NCI-H460 (cell line): Measurements from ENCODE around the gene ZNF692. TPM values are rescaled to one million over a fixed set of nuclear protein-coding genes. Genes with fewer than 3 reads are reported as not detected.
"Not testable (repeated sequence)": the region's sequence is repeated elsewhere in the genome, so short reads cannot be mapped to it uniquely, and the experiment has no call there.

Source experiments
- DNase-seq: peaks from one replicate; pipeline ENCODE4 v3.0.0-alpha.2; 2016; ENCODE audit warnings: low read depth; ENCODE audit errors: extremely low read depth
- total RNA-seq: library from RNA; depleted of rRNA; stranded (reverse); fragments of >200 nt; shearing (Covaris generic); gene quantifications from 2 replicates; pipeline ENCODE4 v1.2.3, GENCODE V29; 2014

ZNF692 gene
- total RNA-seq, 1 experiment from 2014 or later: 40.2 TPM

GRCh38 chr1:248884632-248885295, 25.9 kb upstream of the ZNF692 start:
- no peak for DNase-seq

DNA sequence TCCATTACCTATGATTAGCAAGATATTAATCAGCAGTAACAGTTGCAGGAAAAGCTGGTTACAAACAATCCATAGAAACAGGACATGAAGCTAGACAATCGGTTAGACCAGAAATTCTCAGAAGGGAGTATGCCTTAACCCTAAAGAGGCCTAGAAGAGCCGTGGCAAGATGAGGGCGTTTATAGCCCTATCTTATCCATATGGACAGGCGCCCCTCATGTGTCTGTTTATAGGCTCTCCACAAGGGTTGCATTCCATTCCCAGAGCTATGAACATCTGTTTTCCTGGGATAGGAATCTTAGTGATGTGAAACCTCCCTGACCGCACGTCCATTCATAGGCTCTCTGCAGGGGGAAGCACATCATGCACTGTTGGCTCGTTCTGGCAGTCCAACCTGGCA, 23.5 kb upstream of the ZNF692 start:
- not testable (repeated sequence) for DNase-seq

GRCh38 chr1:248881261-248881660, 22.4 kb upstream of the ZNF692 start:
- no peak for DNase-seq

DNA sequence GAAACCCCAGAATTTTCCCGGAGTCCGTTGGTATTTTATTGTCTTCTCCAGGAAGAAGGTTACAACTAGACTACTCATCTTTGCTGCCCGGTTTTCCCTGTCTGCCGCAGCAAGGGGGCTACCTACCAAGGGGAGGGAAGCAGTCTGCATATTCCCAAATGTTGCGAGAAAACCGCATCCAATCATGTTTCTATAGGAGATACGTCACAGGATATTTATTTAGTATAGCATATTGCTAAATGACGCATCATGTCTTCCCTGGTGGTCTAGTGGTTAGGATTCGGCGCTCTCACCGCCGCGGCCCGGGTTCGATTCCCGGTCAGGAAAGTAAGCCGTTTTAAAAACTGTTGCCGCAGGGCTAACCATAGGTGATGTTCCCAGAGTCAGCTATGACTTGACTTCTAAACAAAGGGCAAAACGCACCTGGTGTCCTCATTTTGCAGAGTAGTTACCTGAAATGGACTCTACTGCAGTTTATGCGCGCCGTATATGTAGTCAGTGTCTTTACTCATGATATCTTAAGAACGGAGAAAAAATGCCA, 15.2 kb upstream of the ZNF692 start:
- DNase-seq: peak; percentile 93

GRCh38 chr1:248873409-248873992, 14.6 kb upstream of the ZNF692 start:
- peak; percentile 99 for DNase-seq

- DNase-seq: peak; percentile 78
These were observed 14.0 kb upstream of the ZNF692 start for GRCh38 chr1:248872752-248873408.

GRCh38 chr1:248871837-248872401, 13.0 kb upstream of the ZNF692 start:
- no peak for DNase-seq

DNA sequence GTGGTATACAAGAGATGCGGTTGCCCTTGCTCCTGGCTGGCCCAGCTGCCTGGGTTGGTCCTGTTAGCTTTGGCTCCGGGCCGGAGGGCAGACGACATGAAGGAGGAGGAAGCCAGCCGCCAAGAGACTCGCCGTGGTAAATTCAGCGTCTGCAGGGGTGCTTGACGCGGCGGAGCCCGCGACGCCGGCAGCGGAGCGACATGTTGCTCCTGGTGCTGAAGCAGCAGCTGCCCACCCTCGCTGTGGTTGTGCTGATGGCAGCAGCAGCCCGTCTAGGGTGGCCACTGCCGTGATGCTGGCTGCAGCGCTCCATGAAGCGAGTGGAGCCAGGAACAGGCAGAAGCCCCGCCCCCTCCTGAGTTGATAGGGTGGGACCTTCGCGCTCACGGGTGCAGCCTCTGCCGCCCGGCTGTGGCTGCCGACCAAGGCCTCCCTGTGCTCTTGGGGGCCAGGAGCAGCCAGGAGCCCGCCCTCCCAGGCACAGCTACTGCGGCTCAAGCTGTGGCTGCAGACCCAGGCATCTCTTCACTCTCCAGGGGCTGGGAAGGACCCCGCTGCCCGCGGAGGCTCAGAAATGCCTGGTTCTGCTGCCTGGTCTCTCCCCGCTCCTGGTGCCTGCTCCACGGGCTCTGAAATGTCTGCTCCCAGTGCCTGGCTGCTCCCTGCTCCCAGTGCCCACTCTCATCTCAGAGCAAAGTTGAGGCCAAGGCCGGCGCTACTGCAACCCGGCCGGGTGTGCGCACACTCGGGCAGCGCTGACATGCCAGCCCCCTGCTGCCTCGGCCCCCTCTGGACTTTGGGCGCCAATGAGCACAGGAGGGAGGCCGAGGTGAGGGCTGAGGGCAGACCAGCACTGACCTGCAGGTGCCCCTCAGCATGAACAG, 4.4 kb upstream of the ZNF692 start:
- peak; percentile 73 for DNase-seq

DNA sequence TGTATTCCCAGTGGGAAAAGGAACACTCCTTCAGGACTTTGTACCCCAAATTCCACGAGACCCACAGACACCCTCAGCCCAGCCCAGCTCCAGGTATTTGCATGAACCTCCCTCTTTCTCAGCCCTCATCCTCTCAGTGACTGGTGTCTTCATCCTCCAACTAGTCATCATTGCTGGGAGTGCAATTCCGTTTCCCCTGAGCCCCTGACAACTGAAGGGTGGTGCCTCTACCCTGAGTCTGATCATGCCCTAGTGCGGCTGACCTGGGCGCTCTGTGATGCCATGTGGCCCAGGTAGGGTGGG, 3.8 kb upstream of the ZNF692 start:
- DNase-seq: no peak

GRCh38 chr1:248861616-248862015, 2.7 kb upstream of the ZNF692 start:
- DNase-seq: no peak

- DNase-seq: no peak
These were observed 1.1 kb upstream of the ZNF692 start for GRCh38 chr1:248860007-248860406.

DNA sequence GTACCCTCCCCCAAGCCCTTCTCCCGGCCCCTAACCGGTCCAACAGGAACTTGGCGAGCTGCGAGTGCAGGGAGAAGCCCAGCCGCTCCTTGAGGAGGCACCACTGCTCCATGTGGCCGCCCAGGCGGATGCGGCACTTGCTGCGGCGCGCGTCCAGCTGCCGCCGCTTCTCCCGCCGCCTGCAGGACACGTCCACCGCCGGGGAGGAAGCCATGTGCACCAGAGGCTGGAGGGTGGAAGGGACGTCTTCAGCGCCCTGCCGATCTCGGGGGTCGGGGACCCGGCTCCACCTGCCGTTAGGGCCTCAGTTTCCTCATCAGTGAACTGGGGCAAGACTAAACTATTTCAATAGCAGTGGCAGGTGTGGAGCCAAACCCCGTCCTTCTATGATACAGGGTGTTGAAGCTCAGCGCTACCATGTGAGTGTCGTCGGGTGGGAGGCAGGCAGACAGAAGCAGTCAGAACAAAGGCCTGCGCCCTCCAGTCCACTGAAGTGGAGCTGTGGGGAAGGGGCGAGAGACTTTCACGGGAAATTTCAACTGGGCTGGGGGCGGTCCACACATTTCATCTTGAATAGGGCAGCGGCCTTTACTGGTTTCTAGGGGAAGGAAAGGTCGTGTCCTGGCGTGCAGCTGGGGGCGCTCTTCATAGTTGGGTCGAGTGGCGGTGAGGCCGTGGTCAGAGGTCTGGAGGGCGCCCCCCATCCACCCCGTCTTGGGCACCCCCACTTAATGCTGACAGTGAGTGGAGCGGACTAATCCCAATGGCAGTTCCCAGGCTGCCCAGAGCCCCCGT, 592 bp downstream of the ZNF692 start:
- peak; percentile 72 for DNase-seq

DNA sequence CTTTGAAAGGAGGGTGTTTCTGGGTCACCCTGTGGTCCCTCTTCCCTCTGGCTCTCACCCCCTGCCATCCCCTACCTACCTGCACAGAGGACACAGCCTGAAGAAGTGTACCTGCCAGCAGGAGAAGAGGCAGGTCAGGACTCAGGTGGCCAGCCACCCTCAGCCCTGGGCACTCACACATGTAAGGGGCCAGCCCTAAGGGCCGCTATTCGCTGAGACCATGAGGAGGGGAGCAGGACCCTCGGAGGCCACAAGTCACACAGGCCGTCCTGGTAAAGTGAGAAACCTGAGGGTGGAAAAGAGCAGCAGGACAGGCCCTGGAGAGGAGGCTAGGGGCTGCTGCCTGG, 1.2 kb downstream of the ZNF692 start:
- DNase-seq: no peak

DNA sequence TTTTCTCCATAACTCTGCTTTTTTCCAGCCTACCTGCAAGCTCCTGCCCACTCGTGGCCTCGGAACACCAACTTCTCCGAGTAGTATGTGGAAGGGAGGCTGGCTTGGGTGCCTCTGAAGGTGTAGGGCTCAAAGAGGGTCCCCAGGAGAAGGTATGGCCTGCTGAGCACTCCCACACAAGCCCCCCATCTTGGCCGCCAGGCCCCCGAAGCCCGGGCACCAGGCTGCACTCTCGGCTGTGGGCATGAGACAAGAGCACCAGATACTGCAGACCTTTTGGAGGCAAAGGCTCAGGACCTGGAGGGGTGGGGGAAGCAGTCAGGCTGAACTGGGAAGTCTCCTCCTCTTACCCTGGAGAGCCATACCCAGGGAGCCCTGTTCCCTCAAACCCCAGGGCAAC, 1.7 kb downstream of the ZNF692 start:
- DNase-seq: no peak

- no peak for DNase-seq
These were observed 2.7 kb downstream of the ZNF692 start for GRCh38 chr1:248856176-248856575.

DNA sequence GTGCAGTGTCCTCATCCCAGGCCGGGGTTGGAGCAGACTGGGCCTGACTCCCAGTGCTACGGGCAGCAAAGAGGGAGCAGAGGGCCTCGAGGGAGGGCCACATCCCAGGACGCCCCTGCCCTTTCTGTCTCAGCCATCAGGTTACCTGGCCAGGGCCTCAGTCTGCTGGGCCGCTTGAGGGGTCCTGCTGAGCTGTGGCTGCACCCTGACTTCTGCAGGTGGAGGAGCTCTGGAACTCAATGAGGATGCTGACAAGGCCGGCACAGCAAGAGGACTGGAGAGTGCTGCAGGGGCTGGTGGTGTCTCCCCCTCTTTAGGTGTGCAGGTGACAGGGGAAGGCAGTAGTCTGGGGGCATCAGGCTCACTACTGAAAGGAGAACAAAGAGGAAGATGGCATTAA, 3.3 kb downstream of the ZNF692 start:
- DNase-seq: no peak

GRCh38 chr1:248853663-248854375, 5.1 kb downstream of the ZNF692 start:
- no peak for DNase-seq

DNA sequence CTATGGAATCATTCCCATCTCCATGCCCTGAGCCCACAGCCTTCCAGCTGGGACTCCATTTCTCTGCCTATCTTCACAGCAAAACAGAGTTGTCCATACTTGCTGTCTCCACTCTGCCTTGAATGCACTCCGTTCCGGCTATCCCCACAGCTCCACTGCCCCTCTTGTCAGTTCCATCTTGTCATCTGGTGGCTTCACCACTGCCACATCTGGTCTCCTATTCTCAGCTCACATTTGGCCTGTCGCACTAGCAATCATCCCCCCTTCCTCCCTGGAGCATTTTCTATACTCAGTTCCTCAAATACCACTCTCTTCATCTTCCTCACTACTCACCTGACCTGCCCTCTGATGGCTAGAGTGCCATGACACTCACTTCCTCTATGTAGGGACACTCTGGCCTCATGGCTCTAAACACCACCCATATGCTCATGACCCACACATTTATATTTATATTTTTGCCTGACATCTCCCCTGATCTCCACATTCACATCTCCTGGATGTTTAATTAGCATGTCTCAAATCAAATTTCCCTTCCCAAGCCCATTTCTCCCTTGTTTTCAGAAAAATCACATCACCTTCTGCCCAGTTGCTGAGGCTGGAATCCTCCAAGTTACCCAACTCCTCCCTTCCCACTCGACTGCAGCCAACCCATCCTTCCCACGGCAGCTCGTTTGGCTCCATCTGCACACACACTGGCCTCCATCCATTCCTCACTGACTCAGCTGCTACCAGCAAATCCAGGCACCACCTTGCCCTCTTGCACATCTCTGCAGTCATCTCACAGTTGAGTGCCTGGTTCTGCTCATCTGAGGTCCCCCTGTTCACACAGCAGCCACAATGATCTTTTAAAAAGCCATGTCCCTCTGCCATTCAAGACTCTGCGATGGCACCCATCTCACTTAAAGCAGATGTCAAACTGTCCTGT, 6.1 kb downstream of the ZNF692 start:
- no peak for DNase-seq
